Karpas-422 (cell line): ENCODE results near the gene TCF23. TPM values are rescaled to one million over a fixed set of nuclear protein-coding genes. Genes with fewer than 3 reads are reported as not detected.
"Not testable (repeated sequence)": the region's sequence is repeated elsewhere in the genome, so short reads cannot be mapped to it uniquely, and the experiment has no call there.

Experiments
- DNase-seq: peaks from one replicate; pipeline ENCODE4 v3.0.0-alpha.2; 2015
- H2AFZ ChIP-seq: fragments of 200-600 bp; sonication (generic); 2 replicates; pipeline ENCODE4 v1.6.1; 2014; ENCODE audit warnings: antibody characterized with exemption, low read length, mixed read lengths
- H3K27ac ChIP-seq: fragments of 200-600 bp; sonication (generic); 2 replicates; pipeline ENCODE4 v1.5.1; 2014; ENCODE audit warnings: mild to moderate bottlenecking, low read length, moderate library complexity
- H3K27me3 ChIP-seq: fragments of 200-600 bp; sonication (generic); 2 replicates; pipeline ENCODE4 v1.6.1; 2014; ENCODE audit warnings: low read length, mixed read lengths
- H3K36me3 ChIP-seq: fragments of 200-600 bp; sonication (generic); 2 replicates; pipeline ENCODE4 v1.6.1; 2014; ENCODE audit warnings: low read length, mixed read lengths; ENCODE audit not compliant: insufficient read depth
- H3K4me1 ChIP-seq: fragments of 200-600 bp; sonication (generic); 2 replicates; pipeline ENCODE4 v1.6.1; 2014; ENCODE audit warnings: mild to moderate bottlenecking, low read length, mixed read lengths
- H3K4me2 ChIP-seq: fragments of 200-600 bp; sonication (generic); 2 replicates; pipeline ENCODE4 v1.6.1; 2014; ENCODE audit warnings: low read length, low read depth, mild to moderate bottlenecking; ENCODE audit not compliant: poor library complexity, severe bottlenecking
- H3K4me3 ChIP-seq: fragments of 200-600 bp; sonication (generic); 2 replicates; pipeline ENCODE4 v1.5.1; 2014; ENCODE audit warnings: mild to moderate bottlenecking, antibody characterized with exemption, low read length, mixed read lengths
- H3K79me2 ChIP-seq: fragments of 200-600 bp; sonication (generic); 2 replicates; pipeline ENCODE4 v1.6.1; 2014; ENCODE audit warnings: mild to moderate bottlenecking, low read length, mixed read lengths
- H3K9ac ChIP-seq: fragments of 200-600 bp; sonication (generic); 2 replicates; pipeline ENCODE4 v1.6.0; 2014; ENCODE audit warnings: low read length
- H3K9me2 ChIP-seq: fragments of 200-600 bp; sonication (generic), shearing (Covaris generic); replicated peaks from 2 replicates; pipeline ENCODE4 v1.6.0; 2014; ENCODE audit warnings: mild to moderate bottlenecking, low read length, moderate library complexity; ENCODE audit not compliant: insufficient read depth
- H3K9me3 ChIP-seq: fragments of 300-700, 200-600 bp; sonication (generic); 2 replicates; pipeline ENCODE4 v1.6.1; 2014; ENCODE audit warnings: low read length, mixed read lengths
- H4K20me1 ChIP-seq: fragments of 200-600 bp; sonication (generic); 2 replicates; pipeline ENCODE4 v1.6.1; 2014; ENCODE audit warnings: mild to moderate bottlenecking, antibody characterized with exemption, low read length, low read depth; ENCODE audit not compliant: insufficient read depth
- total RNA-seq: library from RNA; depleted of rRNA; stranded (reverse); fragments of >200 nt; shearing (Covaris generic); gene quantifications from 2 replicates; pipeline ENCODE4 v1.2.3, GENCODE V29; 2014; ENCODE audit warnings: low replicate concordance; rRNA removed

Gene TCF23
- not detected in 2 replicates for total RNA-seq

DNA sequence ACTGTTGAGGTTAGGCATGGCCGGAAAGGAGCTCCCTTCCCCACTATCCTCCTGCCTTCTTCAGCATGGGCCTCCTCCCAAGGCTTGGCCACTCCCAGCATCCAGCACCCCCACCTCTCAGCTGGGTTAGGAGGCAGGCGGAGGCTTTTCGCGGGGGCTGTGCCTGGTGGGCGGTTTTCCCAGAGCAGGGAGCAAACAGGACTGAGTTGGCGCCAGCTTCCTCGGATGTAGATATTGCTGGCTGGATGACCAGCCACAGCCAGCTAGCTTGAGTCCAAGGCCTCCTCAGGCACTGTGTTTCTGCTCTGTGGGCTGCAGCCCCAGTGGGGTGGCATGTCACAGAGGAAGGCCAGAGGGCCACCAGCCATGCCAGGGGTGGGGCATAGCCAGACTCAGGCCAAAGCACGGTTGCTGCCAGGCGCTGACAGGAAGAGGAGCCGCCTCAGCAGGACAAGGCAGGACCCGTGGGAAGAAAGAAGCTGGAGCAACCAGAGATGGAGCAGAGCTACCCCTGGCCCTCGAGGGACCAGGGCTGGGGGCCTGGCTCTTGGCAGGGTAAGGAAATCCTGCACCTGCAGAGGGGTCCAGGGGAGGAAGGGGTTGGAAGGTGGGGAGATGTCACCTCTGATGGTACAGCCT is at the start of gene TCF23:
TSS of gene TCF23 (plus strand) at position 204 of the 639 bp plus-strand sequence. CDS start at position 334, 130 bp downstream.
- peak within 1 kb of the TSS; percentile 60 for H3K4me2 ChIP-seq
- peaks cover 64% of the 10 kb centered on the region for H3K4me1 ChIP-seq
- DNase-seq, result no peak
- H2AFZ ChIP-seq, result no peak within 1 kb of the TSS
- no peaks in the 10 kb centered on the region for H3K27me3 ChIP-seq
- no peaks in the 10 kb centered on the region for H3K9me3 ChIP-seq
- no peak within 1 kb of the TSS; the same call in 1 of the 2 replicates for H3K27ac ChIP-seq
- H3K9ac ChIP-seq, result 0 out of 2 replicates have a peak within 1 kb of the TSS, but pooled peaks have one; percentile 51
- no peaks in the 10 kb centered on the region for H4K20me1 ChIP-seq
- no peaks in the 10 kb centered on the region for H3K79me2 ChIP-seq
- no peaks in the 10 kb centered on the region for H3K36me3 ChIP-seq
- no peak within 1 kb of the TSS for H3K4me3 ChIP-seq
- H3K9me2 ChIP-seq, result no peaks in the 10 kb centered on the region

DNA sequence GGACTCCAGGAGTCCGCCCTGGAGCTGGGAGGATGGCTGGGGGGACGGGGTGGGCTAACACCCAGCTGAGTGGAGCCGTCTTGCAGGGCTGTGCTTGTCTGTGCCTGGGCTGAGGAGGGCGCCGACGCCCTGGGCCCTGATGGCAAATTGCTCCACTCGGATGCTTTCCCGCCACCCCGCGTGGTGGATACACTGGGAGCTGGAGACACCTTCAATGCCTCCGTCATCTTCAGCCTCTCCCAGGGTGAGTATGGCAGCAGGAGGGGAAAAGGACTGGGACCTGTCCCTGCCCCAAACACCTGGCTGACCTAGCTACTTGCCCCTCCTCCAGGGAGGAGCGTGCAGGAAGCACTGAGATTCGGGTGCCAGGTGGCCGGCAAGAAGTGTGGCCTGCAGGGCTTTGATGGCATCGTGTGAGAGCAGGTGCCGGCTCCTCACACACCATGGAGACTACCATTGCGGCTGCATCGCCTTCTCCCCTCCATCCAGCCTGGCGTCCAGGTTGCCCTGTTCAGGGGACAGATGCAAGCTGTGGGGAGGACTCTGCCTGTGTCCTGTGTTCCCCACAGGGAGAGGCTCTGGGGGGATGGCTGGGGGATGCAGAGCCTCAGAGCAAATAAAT is 49.4 kb upstream of the TCF23 start:
- no peak overlapping the region for H3K9ac ChIP-seq
- no peak overlapping the region for H2AFZ ChIP-seq
- no peak for DNase-seq
- H3K4me3 ChIP-seq, result no peak overlapping the region
- no peaks in the 10 kb centered on the region for H3K79me2 ChIP-seq
- H3K9me2 ChIP-seq, result no peaks in the 10 kb centered on the region
- H3K4me1 ChIP-seq, result peaks cover 8% of the 10 kb centered on the region
- no peak overlapping the region for H3K27ac ChIP-seq
- H3K9me3 ChIP-seq, result no peaks in the 10 kb centered on the region
- no peaks in the 10 kb centered on the region for H3K27me3 ChIP-seq
- H4K20me1 ChIP-seq, result no peaks in the 10 kb centered on the region
- H3K4me2 ChIP-seq, result no peak overlapping the region
- H3K36me3 ChIP-seq, result no peaks in the 10 kb centered on the region

DNA sequence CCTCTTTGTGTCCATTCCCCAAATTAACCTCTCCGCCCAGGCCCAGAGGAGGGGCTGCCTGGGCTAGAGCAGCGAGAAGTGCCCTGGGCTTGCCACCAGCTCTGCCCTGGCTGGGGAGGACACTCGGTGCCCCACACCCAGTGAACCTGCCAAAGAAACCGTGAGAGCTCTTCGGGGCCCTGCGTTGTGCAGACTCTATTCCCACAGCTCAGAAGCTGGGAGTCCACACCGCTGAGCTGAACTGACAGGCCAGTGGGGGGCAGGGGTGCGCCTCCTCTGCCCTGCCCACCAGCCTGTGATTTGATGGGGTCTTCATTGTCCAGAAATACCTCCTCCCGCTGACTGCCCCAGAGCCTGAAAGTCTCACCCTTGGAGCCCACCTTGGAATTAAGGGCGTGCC is 48.8 kb upstream of the TCF23 start:
- no peaks in the 10 kb centered on the region for H4K20me1 ChIP-seq
- no peak overlapping the region for H3K9ac ChIP-seq
- no peaks in the 10 kb centered on the region for H3K36me3 ChIP-seq
- no peaks in the 10 kb centered on the region for H3K79me2 ChIP-seq
- no peak overlapping the region for H3K4me2 ChIP-seq
- peaks cover 8% of the 10 kb centered on the region for H3K4me1 ChIP-seq
- no peak overlapping the region for H3K27ac ChIP-seq
- no peaks in the 10 kb centered on the region for H3K27me3 ChIP-seq
- no peaks in the 10 kb centered on the region for H3K9me2 ChIP-seq
- no peak overlapping the region for H3K4me3 ChIP-seq
- DNase-seq, result no peak
- no peaks in the 10 kb centered on the region for H3K9me3 ChIP-seq
- no peak overlapping the region for H2AFZ ChIP-seq

DNA sequence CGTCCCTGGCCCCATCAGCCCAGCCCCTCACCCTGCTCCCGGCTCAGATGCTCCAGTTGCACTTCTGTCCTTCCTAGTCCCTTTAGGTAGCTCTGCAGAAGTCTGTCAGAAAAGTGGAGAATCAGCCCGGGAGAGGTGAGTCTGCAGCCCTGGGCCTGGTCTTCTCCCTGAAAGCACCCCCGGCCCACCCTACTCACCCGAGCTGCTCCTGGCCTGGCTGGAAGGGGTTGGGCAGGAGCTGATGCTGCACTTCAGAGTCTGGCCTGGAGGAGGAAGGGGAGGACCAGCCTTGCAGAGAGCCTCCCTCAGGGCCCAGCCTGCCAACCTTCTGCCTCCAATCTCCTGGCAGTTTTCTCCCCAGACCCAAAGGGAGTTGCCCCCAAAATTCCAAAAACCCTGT is 46.5 kb upstream of the TCF23 start:
- Histone ChIP-seq H3K79me2 (no peaks in the 10 kb centered on the region), H3K4me1 (no peaks in the 10 kb centered on the region), H3K9me3 (no peaks in the 10 kb centered on the region), H3K27ac (no peak overlapping the region), H3K9me2 (no peaks in the 10 kb centered on the region), H3K27me3 (no peaks in the 10 kb centered on the region), H2AFZ (no peak overlapping the region), H3K4me2 (no peak overlapping the region), H4K20me1 (no peaks in the 10 kb centered on the region), H3K4me3 (no peak overlapping the region), H3K36me3 (no peaks in the 10 kb centered on the region), H3K9ac (no peak overlapping the region)
- DNase-seq, result no peak

DNA sequence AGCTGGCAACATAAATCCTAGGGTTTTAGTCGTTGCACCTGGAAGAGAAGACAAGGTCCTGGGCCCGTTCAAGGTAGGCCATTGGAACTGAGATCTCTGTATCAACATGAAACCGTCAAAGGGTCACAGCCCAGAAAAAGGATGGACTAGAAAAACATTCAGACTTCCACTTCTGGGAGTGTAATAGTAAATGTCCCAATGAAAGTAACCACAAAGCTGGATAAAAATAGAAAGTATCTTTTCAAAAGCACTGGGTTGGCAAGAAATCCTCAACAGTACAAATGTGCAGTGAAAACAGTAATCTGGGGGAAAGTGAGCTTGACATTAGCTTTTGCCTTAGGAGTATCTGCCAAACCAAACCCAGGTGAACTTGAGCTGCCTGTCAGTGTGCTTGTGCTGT is 42.8 kb upstream of the TCF23 start:
- Histone ChIP-seq H3K9me2 (no peaks in the 10 kb centered on the region), H2AFZ (no peak overlapping the region), H3K36me3 (no peaks in the 10 kb centered on the region), H3K4me2 (no peak overlapping the region), H3K27me3 (no peaks in the 10 kb centered on the region), H3K4me1 (no peaks in the 10 kb centered on the region), H3K79me2 (no peaks in the 10 kb centered on the region), H4K20me1 (no peaks in the 10 kb centered on the region), H3K4me3 (no peak overlapping the region), H3K27ac (no peak overlapping the region), H3K9ac (no peak overlapping the region), H3K9me3 (no peaks in the 10 kb centered on the region)
- DNase-seq, result no peak

DNA sequence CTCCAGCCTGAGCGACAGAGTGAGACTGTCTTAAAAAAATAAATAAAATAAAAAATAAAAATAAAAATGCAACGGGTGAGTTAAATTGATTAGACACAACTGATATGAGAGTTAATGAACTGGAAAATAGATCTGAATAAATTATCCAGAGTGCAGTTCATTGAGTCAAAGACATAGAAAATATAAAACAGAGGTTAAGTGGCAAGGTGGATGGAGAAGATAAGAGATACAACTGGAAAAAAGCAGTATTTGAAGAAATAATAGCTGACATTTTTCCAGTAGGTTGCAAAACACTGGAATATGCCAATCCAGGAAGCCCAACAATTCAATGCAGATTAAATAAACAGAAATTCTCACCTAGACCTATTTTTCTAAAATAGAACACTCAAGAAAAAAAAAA is 40.6 kb upstream of the TCF23 start:
- Histone ChIP-seq H4K20me1 (no peaks in the 10 kb centered on the region), H3K79me2 (no peaks in the 10 kb centered on the region), H3K27ac (no peak overlapping the region), H2AFZ (no peak overlapping the region), H3K36me3 (no peaks in the 10 kb centered on the region), H3K9me3 (no peaks in the 10 kb centered on the region), H3K4me1 (no peaks in the 10 kb centered on the region), H3K27me3 (no peaks in the 10 kb centered on the region), H3K9me2 (no peaks in the 10 kb centered on the region), H3K9ac (no peak overlapping the region), H3K4me2 (no peak overlapping the region), H3K4me3 (no peak overlapping the region)
- DNase-seq, result no peak

DNA sequence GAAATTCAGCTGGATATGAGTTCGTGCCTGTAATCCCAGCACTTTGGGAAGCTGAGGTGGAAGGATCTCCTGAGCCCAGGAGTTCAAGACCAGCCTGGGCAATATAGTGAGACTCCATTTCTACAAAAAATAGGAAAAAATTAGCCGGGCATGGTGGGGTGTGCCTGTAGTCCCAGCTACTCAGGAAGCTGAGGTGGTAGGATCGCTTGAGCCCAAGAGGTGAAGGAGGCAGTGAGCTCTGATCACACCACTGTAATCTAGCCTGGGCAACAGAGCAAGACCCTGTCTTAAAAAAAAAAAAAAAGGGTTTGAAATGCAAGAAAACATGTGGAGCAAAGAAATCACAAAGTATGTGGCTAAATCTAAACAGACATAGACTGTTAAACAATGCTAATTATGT is 39.7 kb upstream of the TCF23 start:
- Histone ChIP-seq H3K4me3 (no peak overlapping the region), H3K9me2 (no peaks in the 10 kb centered on the region), H3K9me3 (no peaks in the 10 kb centered on the region), H3K9ac (no peak overlapping the region), H3K4me2 (no peak overlapping the region), H3K36me3 (no peaks in the 10 kb centered on the region), H3K79me2 (no peaks in the 10 kb centered on the region), H3K27ac (no peak overlapping the region), H3K4me1 (no peaks in the 10 kb centered on the region), H4K20me1 (no peaks in the 10 kb centered on the region), H2AFZ (no peak overlapping the region), H3K27me3 (no peaks in the 10 kb centered on the region)
- no peak for DNase-seq

DNA sequence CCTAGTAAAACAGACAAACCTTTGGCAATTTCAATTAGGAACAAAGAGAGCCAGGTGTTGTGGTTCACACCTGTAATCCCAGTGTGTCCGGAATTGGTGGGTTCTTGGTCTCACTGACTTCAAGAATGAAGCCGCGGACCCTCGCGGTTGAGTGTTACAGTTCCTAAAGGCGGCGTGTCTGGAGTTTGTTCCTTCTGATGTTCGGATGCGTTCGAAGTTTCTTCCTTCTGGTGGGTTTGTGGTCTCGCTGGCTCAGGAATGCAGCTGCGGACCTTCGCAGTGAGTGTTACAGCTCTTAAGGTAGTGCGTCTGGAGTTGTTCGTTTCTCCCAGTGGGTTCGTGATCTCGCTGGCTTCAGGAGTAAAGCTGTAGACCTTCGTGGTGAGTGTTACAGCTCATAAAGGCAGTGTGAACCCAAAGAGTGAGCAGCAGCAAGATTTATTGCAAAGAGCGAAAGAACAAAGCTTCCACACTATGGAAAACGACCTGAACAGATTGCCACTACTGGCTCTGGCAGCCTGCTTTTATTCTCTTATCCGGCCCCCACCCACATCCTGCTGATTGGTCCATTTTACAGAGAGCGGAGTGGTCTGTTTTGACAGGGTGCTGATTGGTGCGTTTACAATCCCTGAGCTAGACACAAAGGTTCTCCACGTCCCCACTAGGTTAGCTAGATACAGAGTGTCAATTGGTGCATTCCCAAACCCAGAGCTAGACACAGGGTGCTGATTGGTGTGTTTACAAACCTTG is 38.0 kb upstream of the TCF23 start:
- not testable (repeated sequence) for H3K36me3 ChIP-seq, H3K4me2 ChIP-seq, H3K9me2 ChIP-seq, H2AFZ ChIP-seq, H3K4me1 ChIP-seq, H3K4me3 ChIP-seq, DNase-seq, H3K27me3 ChIP-seq, H4K20me1 ChIP-seq, H3K9ac ChIP-seq, H3K79me2 ChIP-seq, H3K9me3 ChIP-seq, H3K27ac ChIP-seq
